Stimulated activated naive CD8-positive, alpha-beta T cell treated with anti-CD3 and anti-CD28 coated beads, Interleukin-15, Interleukin-2, amounts not matched to agents 100 U/mL and 50 U/mL, for 24 hours (primary cell): ENCODE results near the gene COX18.
A peak's percentile ranks its signal among the peaks of the same experiment; 100 is the strongest.

Source experiments
- ATAC-seq: fragments of 150-1000 bp; cut with Tn5 transposase; one replicate; pipeline ENCODE4 v1.10.0; 2021
- DNase-seq: peaks from one replicate; pipeline ENCODE4 v3.0.0; 2021

Gene COX18

GRCh38 chr4:73053076-73053475, 16.4 kb downstream of the COX18 start:
- DNase-seq (no peak), ATAC-seq (no peak)

DNA sequence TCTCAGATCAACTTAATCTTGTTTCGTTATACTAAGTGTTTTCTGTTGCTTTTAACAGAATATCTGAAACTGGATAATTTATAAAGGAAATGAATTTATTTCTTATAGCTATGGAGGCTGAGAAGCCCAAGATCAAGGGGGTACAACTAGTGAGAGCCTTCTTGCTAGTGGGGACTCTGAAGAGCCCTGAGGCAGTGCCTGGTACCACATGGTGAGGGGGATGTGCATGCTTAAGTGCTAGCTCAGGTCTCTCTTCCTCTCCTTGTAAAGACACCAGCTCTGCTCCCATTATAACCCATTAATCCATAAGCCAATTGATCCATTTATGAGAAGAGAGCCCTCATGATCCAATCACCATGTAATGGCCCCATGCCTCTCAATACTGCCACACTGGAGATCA, 17.9 kb downstream of the COX18 start:
- ATAC-seq (no peak), DNase-seq (no peak)

- ATAC-seq: no peak
- DNase-seq: no peak
These were observed 23.6 kb downstream of the COX18 start for GRCh38 chr4:73045879-73046278.

DNA sequence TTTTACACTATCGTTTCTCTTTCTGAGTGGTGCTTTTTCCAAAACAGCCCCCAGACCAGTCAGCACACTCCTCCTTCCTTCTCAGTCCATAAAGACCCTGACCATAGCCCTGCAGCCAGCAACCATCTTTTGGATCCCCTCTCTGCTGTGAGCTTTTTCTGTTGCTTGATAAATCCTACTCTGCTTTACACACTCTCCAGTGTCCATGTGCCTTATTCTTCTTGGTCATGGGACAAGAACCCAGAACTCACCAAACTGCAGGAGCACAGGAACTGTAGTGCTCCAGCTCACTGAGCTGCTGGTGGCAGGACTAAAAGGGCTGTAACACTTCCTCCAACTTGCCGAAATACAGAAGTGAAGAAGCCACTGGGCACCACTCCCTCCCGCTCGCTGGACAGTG, 32.5 kb downstream of the COX18 start:
- DNase-seq (no peak), ATAC-seq (no peak)

DNA sequence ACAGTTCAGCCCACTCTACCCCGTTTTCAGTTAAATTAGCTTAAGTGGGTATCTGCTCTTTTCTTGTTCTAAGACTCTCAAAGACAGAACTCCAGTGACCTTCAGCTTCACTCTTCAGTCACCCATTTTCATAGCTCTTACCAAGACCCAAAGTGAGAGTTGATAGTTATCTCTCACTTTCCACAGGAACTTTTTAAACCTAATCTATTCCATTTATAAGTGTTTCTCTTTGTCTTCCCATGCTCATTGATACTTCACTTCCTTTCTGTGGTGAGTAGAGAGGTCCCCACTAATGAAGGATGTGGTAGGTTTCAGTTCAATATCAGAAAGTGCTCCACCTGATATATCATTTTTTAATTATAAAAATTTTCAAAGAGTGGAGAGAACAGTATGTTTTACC, 33.4 kb downstream of the COX18 start:
- peak; percentile 58 for ATAC-seq
- DNase-seq: no peak

- DNase-seq (no peak), ATAC-seq (no peak)
These were observed 34.6 kb downstream of the COX18 start for GRCh38 chr4:73034896-73035295.

- ATAC-seq: no peak
These were observed 40.9 kb downstream of the COX18 start for GRCh38 chr4:73028621-73029020.

DNA sequence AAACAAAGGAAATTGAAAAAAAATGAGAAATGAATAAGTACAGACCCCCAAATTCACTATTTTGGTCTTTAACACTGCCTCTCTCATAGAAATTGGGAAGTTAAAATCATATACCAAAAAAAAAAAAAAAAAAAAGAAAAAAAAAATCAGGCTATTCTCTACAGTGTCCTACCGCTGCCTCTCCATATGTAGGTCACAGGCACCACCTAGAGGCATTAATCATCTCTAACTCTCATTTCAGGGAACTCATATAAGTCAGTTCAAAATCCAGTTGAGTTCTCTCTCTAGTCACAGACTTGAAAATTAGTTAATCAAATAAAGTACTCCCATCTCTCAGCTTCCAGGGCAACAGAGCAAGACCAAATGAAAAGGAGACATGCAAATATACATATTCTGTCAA, 47.9 kb downstream of the COX18 start:
- ATAC-seq (peak; percentile 70), DNase-seq (no peak)

More at GRCh38 chr4:73028621-73029020, 40.9 kb downstream of the COX18 start:
- no peak for DNase-seq

GRCh38 chr4:73019462-73020047, 50.0 kb downstream of the COX18 start:
- no peak for DNase-seq

DNA sequence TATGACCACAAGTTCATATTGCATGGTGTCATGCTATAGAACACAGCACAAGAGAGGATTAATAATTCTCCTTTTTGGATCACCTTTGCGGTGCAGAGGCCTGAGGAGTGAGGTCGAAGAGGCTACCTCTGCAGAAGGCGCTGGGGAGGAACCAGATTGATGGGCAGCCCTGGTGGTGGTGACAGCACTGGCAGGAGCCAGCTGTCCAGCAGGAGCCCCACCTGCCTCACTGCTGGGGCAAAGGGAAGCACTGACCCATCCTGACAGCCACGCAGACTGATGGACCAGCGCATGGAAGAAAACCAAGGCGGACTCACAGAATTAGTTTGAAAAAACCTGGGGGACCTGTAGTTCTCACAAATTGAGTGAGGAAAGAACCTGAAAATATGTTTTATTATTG, 50.9 kb downstream of the COX18 start:
- DNase-seq: no peak
- no peak for ATAC-seq

More at GRCh38 chr4:73019462-73020047, 50.0 kb downstream of the COX18 start:
- ATAC-seq: no peak

- ATAC-seq: no peak
- no peak for DNase-seq
These were observed 56.2 kb downstream of the COX18 start for GRCh38 chr4:73013310-73013709.

DNA sequence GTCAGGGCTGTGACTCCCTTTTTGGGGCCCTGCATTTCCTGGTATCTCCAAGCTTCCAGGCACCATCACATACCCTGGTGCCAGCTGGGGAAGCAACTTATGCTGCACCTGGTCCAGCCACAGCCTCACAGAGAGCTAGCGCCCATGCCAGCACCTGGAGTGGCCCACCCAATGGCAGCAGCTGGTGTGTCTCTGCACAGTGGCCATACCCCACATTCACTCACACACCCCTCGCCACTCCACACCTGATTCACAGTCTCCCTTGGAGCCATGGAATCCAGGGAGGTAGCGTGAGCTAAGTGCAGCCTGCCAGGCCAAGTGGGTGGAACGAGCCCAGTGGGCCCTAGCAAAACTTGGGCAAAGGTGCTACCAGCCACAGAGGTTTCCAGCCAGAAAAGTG, 56.8 kb downstream of the COX18 start:
- no peak for ATAC-seq
- DNase-seq: no peak

- ATAC-seq: no peak
- no peak for DNase-seq
These were observed 57.9 kb downstream of the COX18 start for GRCh38 chr4:73011629-73011985.

GRCh38 chr4:73010789-73011628, 58.5 kb downstream of the COX18 start:
- ATAC-seq (no peak), DNase-seq (no peak)

- no peak for ATAC-seq
- DNase-seq: no peak
These were observed 61.9 kb downstream of the COX18 start for GRCh38 chr4:73007526-73008100.

GRCh38 chr4:73006286-73006990, 63.1 kb downstream of the COX18 start:
- ATAC-seq: no peak

GRCh38 chr4:73005514-73005913, 64.0 kb downstream of the COX18 start:
- ATAC-seq (no peak), DNase-seq (no peak)

More at GRCh38 chr4:73006286-73006990, 63.1 kb downstream of the COX18 start:
- no peak for DNase-seq
